ENCODE results near the gene CYP17A1.

- TF ChIP-seq EP300 (IDR thresholded peaks at IDR 0.05) = no peak
- TF ChIP-seq CTCF (IDR thresholded peaks at IDR 0.05) = no peak
Measured at GRCh38 chr10:102863660-102864059, 26.4 kb upstream of the CYP17A1 start.
